Astrocyte of the spinal cord (primary cell): ENCODE measurements around the gene C2orf49.
A peak's percentile ranks its signal among the peaks of the same experiment; 100 is the strongest.

ENCODE experiments used
- DNase-seq: peaks from one replicate; pipeline ENCODE4 v3.0.0; 2011; ENCODE audit warnings: low read depth, low spot score
- H3K4me3 ChIP-seq: 2 replicates; pipeline ENCODE4 v1.5.1; 2011; ENCODE audit warnings: low read depth, mild to moderate bottlenecking, low read length, moderate library complexity
- in situ Hi-C: cut with HindIII; loops from 2 replicates; pipeline ENCODE4 v1.10.0; 2017; ENCODE audit warnings: low sequenced_read_pairs
- TF ChIP-seq, protein P1 (sequence below): IDR thresholded peaks from 2 replicates; pipeline ENCODE4 v1.5.1; 2012; ENCODE audit warnings: low read depth, mild to moderate bottlenecking, low read length, inconsistent platforms

The C2orf49 gene

DNA sequence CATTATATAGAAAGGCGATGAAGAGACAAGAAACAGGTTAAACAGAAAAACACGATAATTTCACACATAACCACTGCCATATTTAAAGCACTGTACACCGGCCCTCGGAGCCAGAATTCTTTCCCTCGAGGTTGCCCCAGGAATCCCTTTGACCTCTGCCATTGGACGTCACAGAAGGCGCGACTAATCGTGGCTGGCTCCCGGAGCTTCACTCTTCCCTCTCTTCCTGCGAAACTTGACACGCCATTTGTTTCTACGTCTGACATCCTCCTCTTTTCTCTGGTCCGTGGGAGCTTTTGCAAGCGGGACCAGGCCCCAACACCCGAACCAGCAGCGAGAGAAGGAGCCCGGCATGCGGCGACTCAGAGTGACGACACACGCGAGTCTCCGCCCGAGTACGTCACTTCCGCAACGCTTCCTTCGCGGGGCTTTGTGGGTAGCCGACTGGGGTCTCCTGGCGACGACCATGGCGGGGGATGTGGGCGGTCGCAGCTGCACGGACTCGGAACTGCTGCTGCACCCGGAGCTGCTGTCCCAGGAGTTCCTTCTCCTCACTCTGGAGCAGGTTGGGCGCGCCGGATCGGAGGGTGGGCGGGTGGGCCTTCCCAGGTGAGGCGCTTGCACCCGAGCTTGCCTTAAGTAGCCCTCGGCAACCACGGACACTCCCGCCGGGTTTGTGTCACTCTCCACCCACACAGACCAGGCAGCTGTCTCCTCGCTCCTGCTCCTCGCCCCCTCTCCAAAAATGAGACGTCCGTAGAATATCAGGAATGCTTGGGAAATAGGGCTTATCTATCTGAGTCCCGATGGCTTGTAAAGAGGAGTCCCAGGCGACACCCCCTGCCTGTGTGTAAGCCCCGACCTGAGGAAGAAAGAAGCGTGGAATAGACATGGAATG is at the start of gene C2orf49:
Gene C2orf49 (plus strand): TSS at position 419 of the 898 bp plus-strand sequence. CDS start 48 bp downstream, at position 467.
- peak within 1 kb of the TSS; percentile 98 for H3K4me3 ChIP-seq
- in situ Hi-C loops: no loop called here
- DNase-seq: peak; percentile 84
- TF ChIP-seq, protein P1, sequence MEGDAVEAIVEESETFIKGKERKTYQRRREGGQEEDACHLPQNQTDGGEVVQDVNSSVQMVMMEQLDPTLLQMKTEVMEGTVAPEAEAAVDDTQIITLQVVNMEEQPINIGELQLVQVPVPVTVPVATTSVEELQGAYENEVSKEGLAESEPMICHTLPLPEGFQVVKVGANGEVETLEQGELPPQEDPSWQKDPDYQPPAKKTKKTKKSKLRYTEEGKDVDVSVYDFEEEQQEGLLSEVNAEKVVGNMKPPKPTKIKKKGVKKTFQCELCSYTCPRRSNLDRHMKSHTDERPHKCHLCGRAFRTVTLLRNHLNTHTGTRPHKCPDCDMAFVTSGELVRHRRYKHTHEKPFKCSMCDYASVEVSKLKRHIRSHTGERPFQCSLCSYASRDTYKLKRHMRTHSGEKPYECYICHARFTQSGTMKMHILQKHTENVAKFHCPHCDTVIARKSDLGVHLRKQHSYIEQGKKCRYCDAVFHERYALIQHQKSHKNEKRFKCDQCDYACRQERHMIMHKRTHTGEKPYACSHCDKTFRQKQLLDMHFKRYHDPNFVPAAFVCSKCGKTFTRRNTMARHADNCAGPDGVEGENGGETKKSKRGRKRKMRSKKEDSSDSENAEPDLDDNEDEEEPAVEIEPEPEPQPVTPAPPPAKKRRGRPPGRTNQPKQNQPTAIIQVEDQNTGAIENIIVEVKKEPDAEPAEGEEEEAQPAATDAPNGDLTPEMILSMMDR: no peak

DNA sequence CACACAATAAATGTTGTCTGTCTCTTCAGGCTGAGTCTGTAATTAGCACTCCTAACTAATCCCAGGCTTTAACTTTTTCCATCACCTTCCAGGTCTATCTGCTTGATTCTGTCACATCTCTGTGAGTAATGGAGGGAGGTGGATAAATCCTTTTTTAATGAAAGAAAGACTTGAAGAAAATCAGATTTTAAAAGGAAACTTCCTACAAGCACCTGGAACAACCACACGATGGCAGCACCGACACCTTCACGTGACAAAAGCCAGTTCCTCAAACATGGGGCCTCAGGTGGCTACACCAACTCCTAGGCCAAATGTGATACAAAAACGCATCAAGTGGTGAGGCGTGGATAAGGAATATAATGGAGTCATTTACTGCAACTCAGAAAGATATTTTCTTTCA is 49.6 kb upstream of the C2orf49 start:
- TF ChIP-seq, protein P1: peak; percentile 57
- in situ Hi-C loops: no loop called here
- H3K4me3 ChIP-seq: no peak overlapping the region
- peak; percentile 42 for DNase-seq

DNA sequence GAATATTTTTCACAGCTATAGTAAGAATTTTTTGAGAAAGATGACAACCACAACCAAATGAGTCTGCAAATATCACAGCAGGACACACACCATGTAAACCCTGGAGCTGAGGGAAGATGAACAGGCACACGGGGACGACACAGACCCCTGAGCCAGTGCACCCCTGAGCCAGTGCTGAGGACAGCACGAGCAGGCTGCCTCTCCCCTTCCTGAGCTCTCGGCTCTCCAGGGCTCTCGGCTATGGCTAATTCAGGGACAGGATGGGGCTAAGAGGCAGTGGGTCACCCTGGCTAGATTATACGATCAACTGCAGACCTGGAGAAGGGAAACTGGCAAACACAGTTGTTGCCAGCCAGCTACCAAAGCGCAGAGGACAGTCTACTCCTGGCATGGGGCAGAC is 49.2 kb upstream of the C2orf49 start:
- DNase-seq: no peak
- TF ChIP-seq, protein P1: no peak
- in situ Hi-C loops: no loop called here

DNA sequence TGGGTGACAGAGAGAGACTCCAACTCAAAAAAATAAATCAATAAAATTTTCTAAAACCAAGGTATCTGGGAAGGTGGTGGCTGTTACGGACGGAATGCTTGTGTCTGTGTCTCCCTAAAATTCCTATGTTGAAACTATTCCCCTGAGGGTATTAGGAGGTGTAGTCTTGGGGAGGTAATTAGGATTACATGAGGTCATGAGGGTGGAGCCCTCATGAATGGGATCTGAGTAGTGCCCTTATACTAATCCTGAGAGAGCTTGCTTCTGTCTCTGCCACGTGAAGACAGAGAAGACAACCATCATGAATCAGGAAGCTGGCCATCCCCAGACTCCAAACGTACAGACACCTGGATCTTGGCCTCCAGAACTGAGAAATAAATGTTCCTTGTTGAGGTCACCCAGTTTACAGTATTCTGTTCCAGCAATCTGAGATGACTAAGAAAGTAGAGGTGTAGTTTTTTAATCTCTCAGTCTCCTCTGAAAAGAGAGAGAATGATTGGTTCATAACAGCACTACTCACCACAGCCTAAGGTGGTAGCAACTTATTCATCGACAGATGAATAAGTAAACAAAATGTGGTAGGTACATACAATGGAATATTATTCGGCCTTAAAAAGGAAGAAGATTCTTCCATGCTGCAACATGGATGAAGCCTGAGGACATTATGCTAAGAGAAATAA is 46.2 kb upstream of the C2orf49 start:
- DNase-seq: no peak
- in situ Hi-C loops: no loop called here
- TF ChIP-seq, protein P1: no peak
- no peak overlapping the region for H3K4me3 ChIP-seq

More for the DNA sequence above, 49.2 kb upstream of the C2orf49 start:
- no peak overlapping the region for H3K4me3 ChIP-seq

DNA sequence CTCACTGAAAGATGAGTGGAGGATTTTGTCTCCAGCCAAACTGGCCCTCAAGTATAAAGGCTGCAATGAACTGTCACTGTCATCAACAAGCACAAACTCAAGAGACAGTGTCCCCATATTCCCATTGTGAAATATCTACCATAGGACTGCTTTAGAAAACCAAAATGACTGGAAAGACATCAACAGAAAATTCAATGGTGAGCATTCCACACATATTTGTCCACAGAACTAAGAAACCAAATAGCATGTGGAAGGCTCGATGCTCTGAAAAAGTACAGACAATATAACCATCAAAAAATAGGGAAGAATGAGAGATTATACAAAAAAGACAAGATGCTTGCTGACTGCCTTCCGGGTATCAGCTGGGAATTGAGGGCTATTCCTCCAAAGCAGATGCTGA is 45.4 kb upstream of the C2orf49 start:
- DNase-seq: peak; percentile 4
- TF ChIP-seq, protein P1: no peak
- in situ Hi-C loops: no loop called here
- no peak overlapping the region for H3K4me3 ChIP-seq

DNA sequence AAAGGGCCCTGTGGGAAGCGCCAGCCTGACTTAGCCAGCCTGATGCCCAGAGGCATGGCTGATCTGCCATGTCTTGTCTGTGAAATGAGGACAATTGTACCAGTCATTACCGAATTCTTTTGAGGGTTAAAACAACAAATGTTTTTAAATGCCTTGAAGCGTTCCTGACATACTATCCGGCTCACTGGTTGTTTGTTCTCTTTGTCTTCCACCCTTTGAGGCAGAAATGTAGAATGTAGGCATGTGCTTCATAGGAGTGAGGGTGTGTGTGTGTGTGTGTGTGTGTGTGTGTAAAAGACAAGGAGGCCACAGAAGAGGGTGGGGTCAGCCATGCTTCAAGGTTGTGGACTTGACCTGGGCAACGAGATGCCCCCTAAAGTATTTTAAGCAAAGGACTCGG is 43.3 kb upstream of the C2orf49 start:
- H3K4me3 ChIP-seq: no peak overlapping the region
- TF ChIP-seq, protein P1: no peak
- no peak for DNase-seq
- in situ Hi-C loops: no loop called here
